Osteocyte (in vitro differentiated cells): ENCODE measurements around the gene PARP9. TPM values are rescaled to one million over a fixed set of nuclear protein-coding genes. Genes with fewer than 3 reads are reported as not detected.

ENCODE experiments used
- DNase-seq: peaks from one replicate; pipeline ENCODE4 v3.0.0; 2021; ENCODE audit warnings: mixed read lengths; ENCODE audit not compliant: unreplicated experiment; ENCODE audit errors: extremely low spot score
- H3K27ac Mint-ChIP-seq: one replicate; pipeline ENCODE4 v1.8.0; 2021; ENCODE audit warnings: mild to moderate bottlenecking, mixed read lengths; ENCODE audit not compliant: unreplicated experiment
- H3K27me3 Mint-ChIP-seq: one replicate; pipeline ENCODE4 v1.8.0; 2021; ENCODE audit warnings: mixed read lengths; ENCODE audit not compliant: unreplicated experiment
- H3K36me3 Mint-ChIP-seq: one replicate; pipeline ENCODE4 v1.8.0; 2021; ENCODE audit warnings: mixed read lengths; ENCODE audit not compliant: unreplicated experiment
- H3K4me1 Mint-ChIP-seq: one replicate; pipeline ENCODE4 v1.8.0; 2021; ENCODE audit warnings: mixed read lengths; ENCODE audit not compliant: unreplicated experiment
- H3K4me3 Mint-ChIP-seq: one replicate; pipeline ENCODE4 v1.8.0; 2021; ENCODE audit warnings: mild to moderate bottlenecking, moderate library complexity, mixed read lengths; ENCODE audit not compliant: unreplicated experiment
- H3K9me3 Mint-ChIP-seq: one replicate; pipeline ENCODE4 v1.8.0; 2021; ENCODE audit warnings: mixed read lengths; ENCODE audit not compliant: unreplicated experiment
- total RNA-seq: library from RNA; stranded (reverse); gene quantifications from 2 replicates; pipeline ENCODE4 v1.2.1, GENCODE V29; 2021
- TF ChIP-seq, protein P1 (sequence below): fragments of 200-600 bp; sonication (generic); IDR thresholded peaks from 2 replicates; pipeline ENCODE4 v1.5.0; 2021; ENCODE audit warnings: antibody characterized with exemption, mild to moderate bottlenecking, moderate library complexity

PARP9 gene
- total RNA-seq, 1 donor from 2014 or later = 18.9 TPM

DNA sequence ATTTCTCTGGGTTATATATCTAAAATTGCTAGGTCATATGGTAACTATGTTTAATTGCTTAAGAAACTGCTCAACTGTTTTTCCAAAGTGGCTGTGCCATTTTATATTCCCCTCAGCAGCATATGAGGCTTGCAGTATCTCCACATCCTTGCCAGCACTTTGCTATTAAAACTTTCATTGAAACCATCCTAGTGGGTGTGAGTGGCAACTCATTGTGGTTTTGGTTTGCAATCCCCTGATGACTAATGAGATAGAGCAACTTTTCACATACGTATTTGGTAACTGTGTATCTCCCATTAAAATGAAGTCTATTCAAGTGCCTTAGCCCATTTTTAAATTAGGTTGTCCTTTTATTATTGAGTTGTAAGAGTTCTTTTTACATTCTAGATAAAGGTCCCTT is 66.7 kb downstream of the PARP9 start:
- no peak for DNase-seq
- no peaks in the 10 kb centered on the region for H3K9me3 Mint-ChIP-seq
- TF ChIP-seq, protein P1, sequence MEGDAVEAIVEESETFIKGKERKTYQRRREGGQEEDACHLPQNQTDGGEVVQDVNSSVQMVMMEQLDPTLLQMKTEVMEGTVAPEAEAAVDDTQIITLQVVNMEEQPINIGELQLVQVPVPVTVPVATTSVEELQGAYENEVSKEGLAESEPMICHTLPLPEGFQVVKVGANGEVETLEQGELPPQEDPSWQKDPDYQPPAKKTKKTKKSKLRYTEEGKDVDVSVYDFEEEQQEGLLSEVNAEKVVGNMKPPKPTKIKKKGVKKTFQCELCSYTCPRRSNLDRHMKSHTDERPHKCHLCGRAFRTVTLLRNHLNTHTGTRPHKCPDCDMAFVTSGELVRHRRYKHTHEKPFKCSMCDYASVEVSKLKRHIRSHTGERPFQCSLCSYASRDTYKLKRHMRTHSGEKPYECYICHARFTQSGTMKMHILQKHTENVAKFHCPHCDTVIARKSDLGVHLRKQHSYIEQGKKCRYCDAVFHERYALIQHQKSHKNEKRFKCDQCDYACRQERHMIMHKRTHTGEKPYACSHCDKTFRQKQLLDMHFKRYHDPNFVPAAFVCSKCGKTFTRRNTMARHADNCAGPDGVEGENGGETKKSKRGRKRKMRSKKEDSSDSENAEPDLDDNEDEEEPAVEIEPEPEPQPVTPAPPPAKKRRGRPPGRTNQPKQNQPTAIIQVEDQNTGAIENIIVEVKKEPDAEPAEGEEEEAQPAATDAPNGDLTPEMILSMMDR = no peak
- H3K4me1 Mint-ChIP-seq = peaks cover 32% of the 10 kb centered on the region
- H3K27me3 Mint-ChIP-seq = no peaks in the 10 kb centered on the region
- H3K36me3 Mint-ChIP-seq = peaks cover 26% of the 10 kb centered on the region
- H3K4me3 Mint-ChIP-seq = no peak overlapping the region
- peak overlapping the region; percentile 54 for H3K27ac Mint-ChIP-seq

DNA sequence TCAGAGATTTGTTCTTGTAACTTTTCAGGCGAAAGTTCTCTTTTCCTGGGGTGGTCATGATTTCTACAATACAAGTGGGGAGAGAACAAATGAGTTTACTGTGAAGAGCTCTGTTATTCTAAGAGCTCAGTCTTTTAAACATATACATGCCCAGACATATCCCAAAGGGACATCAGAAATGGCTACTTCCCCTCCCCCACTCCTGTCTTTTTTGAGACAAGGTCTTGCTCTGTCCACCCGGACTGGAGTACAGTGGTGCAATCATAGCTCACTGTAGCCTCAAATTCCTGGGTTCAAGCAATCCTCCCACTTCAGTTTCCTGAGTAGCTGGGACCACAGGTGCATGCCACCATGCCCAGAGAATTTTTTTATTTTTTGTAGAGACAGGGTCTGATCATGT is 67.6 kb downstream of the PARP9 start:
- TF ChIP-seq, protein P1 = no peak
- H3K4me3 Mint-ChIP-seq = peak overlapping the region; percentile 23

DNA sequence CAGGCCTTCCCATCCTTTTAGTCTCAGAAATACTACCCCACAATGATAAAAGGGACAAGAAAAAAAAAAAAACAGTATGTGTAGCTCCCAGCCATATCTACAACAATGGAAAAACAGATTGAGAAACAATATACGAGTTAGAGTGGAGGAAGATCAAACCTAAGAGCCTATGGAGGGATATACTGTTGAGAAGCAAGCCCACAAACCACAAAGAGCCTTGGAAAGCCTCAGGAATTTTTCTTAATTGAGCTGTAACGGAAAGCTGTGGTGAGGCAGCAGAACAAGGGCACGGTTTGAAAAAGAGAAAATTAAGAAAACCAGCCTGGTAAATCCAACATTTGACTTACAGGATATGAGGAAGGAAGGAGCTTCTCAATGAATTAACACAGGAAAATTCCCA is 70.8 kb downstream of the PARP9 start:
- no peaks in the 10 kb centered on the region for H3K9me3 Mint-ChIP-seq
- H3K4me1 Mint-ChIP-seq = peaks cover 30% of the 10 kb centered on the region
- no peak for DNase-seq
- H3K27ac Mint-ChIP-seq = peak overlapping the region; percentile 14
- H3K36me3 Mint-ChIP-seq = peaks cover 35% of the 10 kb centered on the region
- H3K27me3 Mint-ChIP-seq = no peaks in the 10 kb centered on the region
- no peak overlapping the region for H3K4me3 Mint-ChIP-seq
- TF ChIP-seq, protein P1 = no peak

More for the DNA sequence above, 67.6 kb downstream of the PARP9 start:
- Mint-ChIP-seq H3K36me3 (peaks cover 29% of the 10 kb centered on the region), H3K27ac (peak overlapping the region; percentile 82), H3K4me1 (peaks cover 32% of the 10 kb centered on the region), H3K27me3 (no peaks in the 10 kb centered on the region), H3K9me3 (no peaks in the 10 kb centered on the region)
- DNase-seq = no peak

DNA sequence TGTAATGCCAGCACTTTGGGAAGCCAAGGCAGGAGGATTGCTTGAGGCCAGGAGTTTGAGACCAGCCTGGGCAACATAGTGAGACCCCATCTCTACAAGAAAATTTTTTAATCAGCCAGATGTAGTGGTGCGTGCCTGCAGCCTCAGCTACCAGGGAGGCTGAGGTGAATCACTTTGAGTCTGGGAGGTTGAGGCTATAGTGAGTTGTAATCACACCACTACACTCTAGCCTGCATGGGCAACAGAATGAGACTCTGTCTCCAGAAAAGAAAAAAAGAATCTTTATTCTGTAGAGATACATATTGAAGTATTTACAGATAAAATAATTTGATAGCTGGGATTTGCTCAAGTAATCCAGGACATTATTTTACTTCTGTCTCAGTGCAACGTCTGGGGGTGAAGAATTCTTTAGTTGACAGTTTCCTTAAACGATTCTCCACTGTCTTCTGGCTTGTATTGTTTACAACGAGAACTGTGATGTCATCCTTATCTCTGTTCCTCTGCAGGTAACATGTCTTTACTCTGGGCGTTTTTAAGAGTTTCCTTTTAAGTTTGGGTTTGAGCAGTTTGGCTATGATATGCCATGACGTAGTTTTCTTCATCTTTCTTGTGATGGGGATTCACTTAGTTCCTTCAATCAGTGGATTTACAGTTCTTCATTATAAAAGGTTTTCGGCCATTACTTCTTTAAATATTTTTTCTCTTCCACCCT is 75.7 kb downstream of the PARP9 start:
- TF ChIP-seq, protein P1 = no peak
- Mint-ChIP-seq H3K36me3 (peaks cover 29% of the 10 kb centered on the region), H3K9me3 (no peaks in the 10 kb centered on the region), H3K4me3 (no peak overlapping the region), H3K27me3 (no peaks in the 10 kb centered on the region), H3K4me1 (peaks cover 12% of the 10 kb centered on the region), H3K27ac (no peak overlapping the region)
- no peak for DNase-seq

DNA sequence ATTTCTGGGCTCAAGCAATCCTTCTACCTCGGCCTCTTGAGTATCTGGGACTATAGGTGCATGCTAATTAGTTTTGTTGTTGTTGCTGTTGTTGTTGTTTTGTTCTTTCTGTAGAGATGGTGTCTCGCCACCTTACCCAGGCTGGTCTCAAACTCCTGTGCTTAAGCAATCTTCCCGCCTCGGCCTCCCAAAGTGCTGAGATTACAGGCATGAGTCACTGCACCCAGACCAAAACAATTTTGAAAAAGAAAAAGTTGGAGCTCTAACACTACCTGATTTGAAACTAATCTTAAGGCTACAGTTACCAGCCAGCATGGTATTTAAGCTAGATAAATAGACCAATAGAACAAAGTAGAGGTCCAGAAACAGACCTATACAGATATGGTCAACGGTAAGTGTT is 79.1 kb downstream of the PARP9 start:
- DNase-seq = no peak
- no peaks in the 10 kb centered on the region for H3K27me3 Mint-ChIP-seq
- peaks cover 16% of the 10 kb centered on the region for H3K4me1 Mint-ChIP-seq
- H3K4me3 Mint-ChIP-seq = no peak overlapping the region
- no peak overlapping the region for H3K27ac Mint-ChIP-seq
- H3K36me3 Mint-ChIP-seq = peaks cover 14% of the 10 kb centered on the region
- H3K9me3 Mint-ChIP-seq = no peaks in the 10 kb centered on the region
- TF ChIP-seq, protein P1 = no peak
